ENCODE data around the gene HMGXB3. TPM values are rescaled to one million over a fixed set of nuclear protein-coding genes. Genes with fewer than 3 reads are reported as not detected.

The HMGXB3 gene
- polyA plus RNA-seq (ENCODE audit: low read depth in 6 of 6) = 10 to 100 TPM in 1 of 6 donors, 1 to 10 TPM in 5; 3.8 to 16.7 (median 9.0) TPM

GRCh38 chr5:150000256-150000989 lies at the start of gene HMGXB3, which contains the start of gene TIGD6:
Gene HMGXB3 (plus strand): TSS chr5:150000739. CDS start chr5:150004853, 4,114 bp downstream.
Gene TIGD6 (minus strand): TSS chr5:150000654. CDS start chr5:149996348, 4,306 bp downstream.
- DNase-seq (peak; percentile 90), ATAC-seq (ENCODE audit: low read depth in 2 of 2) (peak; percentile 83 to 84)
- no peaks in the 10 kb centered on the region for H3K9me3 Mint-ChIP-seq
- H3K4me1 Mint-ChIP-seq = peaks cover 27 to 32% (median 28%) of the 10 kb centered on the region in 3 donors
- H3K27me3 Mint-ChIP-seq = no peaks in the 10 kb centered on the region
- H3K36me3 Mint-ChIP-seq = peaks cover 5 to 19% of the 10 kb centered on the region in 2 donors
- H3K4me3 Mint-ChIP-seq = peak within 1 kb of the TSS; percentile 80 to 97 (median 93)
- H3K27ac Mint-ChIP-seq = peak within 1 kb of the TSS; percentile 72 to 98 (median 95)

- Mint-ChIP-seq H3K27me3 (peaks cover 14 to 35% (median 31%) of the 10 kb centered on the region in 3 donors), H3K36me3 (no peaks in the 10 kb centered on the region), H3K4me3 (no peak overlapping the region), H3K27ac (no peak overlapping the region), H3K9me3 (no peaks in the 10 kb centered on the region), H3K4me1 (no peaks in the 10 kb centered on the region)
- ATAC-seq (ENCODE audit: low read depth in 2 of 2) (no peak), DNase-seq (no peak)
Measured at GRCh38 chr5:149951138-149951749, 49.3 kb upstream of the HMGXB3 start.

GRCh38 chr5:149953436-149954121 lies 47.0 kb upstream of the HMGXB3 start:
- no peak for ATAC-seq (ENCODE audit: low read depth in 2 of 2)
- Mint-ChIP-seq H3K36me3 (no peaks in the 10 kb centered on the region), H3K4me1 (no peaks in the 10 kb centered on the region), H3K4me3 (no peak overlapping the region), H3K27me3 (peaks cover 9 to 20% (median 10%) of the 10 kb centered on the region in 3 donors), H3K9me3 (no peaks in the 10 kb centered on the region), H3K27ac (no peak overlapping the region)
- DNase-seq = no peak

GRCh38 chr5:149954798-149955197 lies 45.7 kb upstream of the HMGXB3 start:
- Mint-ChIP-seq H3K27ac (no peak overlapping the region), H3K4me1 (peaks cover 6 to 7% (median 7%) of the 10 kb centered on the region in 3 donors), H3K36me3 (no peaks in the 10 kb centered on the region), H3K4me3 (no peak overlapping the region), H3K27me3 (peaks cover 2 to 8% (median 8%) of the 10 kb centered on the region in 3 donors), H3K9me3 (no peaks in the 10 kb centered on the region)
- ATAC-seq (ENCODE audit: low read depth in 2 of 2) (no peak), DNase-seq (no peak)

GRCh38 chr5:149956685-149957084 lies 43.9 kb upstream of the HMGXB3 start:
- H3K4me1 Mint-ChIP-seq = peaks cover 18 to 21% (median 21%) of the 10 kb centered on the region in 3 donors
- no peak for DNase-seq
- no peaks in the 10 kb centered on the region for H3K9me3 Mint-ChIP-seq
- ATAC-seq (ENCODE audit: low read depth in 2 of 2) = no peak
- H3K4me3 Mint-ChIP-seq = no peak overlapping the region
- H3K36me3 Mint-ChIP-seq = no peaks in the 10 kb centered on the region
- peaks cover 0 to 3% (median 0%) of the 10 kb centered on the region in 3 donors for H3K27me3 Mint-ChIP-seq
- peak overlapping the region in 1 of 6 donors; percentile 63 for H3K27ac Mint-ChIP-seq

- no peak for DNase-seq
- no peaks in the 10 kb centered on the region for H3K27me3 Mint-ChIP-seq
- no peaks in the 10 kb centered on the region for H3K9me3 Mint-ChIP-seq
- no peak overlapping the region for H3K27ac Mint-ChIP-seq
- H3K36me3 Mint-ChIP-seq = no peaks in the 10 kb centered on the region
- peak overlapping the region in 1 of 8 donors; percentile 21 for H3K4me3 Mint-ChIP-seq
- no peak for ATAC-seq (ENCODE audit: low read depth in 2 of 2)
- peaks cover 24 to 32% (median 32%) of the 10 kb centered on the region in 3 donors for H3K4me1 Mint-ChIP-seq
Measured at GRCh38 chr5:149957855-149958254, 42.7 kb upstream of the HMGXB3 start.

- Mint-ChIP-seq H3K4me3 (peak overlapping the region; percentile 90 to 100 (median 97)), H3K36me3 (no peaks in the 10 kb centered on the region), H3K4me1 (peaks cover 25 to 32% (median 32%) of the 10 kb centered on the region in 3 donors), H3K27me3 (no peaks in the 10 kb centered on the region), H3K27ac (peak overlapping the region; percentile 78 to 99 (median 94)), H3K9me3 (no peaks in the 10 kb centered on the region)
- ATAC-seq (ENCODE audit: low read depth in 2 of 2) = peak; percentile 2 to 8
- DNase-seq = peak; percentile 29
Measured at GRCh38 chr5:149959406-149960236, 40.9 kb upstream of the HMGXB3 start.

GRCh38 chr5:149960272-149961185 lies 40.0 kb upstream of the HMGXB3 start, which contains the start of gene SLC26A2:
Gene SLC26A2 (plus strand): TSS chr5:149960758. CDS start chr5:149977653, 16,895 bp downstream.
- H3K36me3 Mint-ChIP-seq = no peaks in the 10 kb centered on the region
- peak; percentile 91 for DNase-seq
- H3K4me3 Mint-ChIP-seq = peak within 1 kb of the TSS; percentile 90 to 100 (median 97)
- peak within 1 kb of the TSS; percentile 92 to 99 (median 98) for H3K27ac Mint-ChIP-seq
- H3K4me1 Mint-ChIP-seq = peaks cover 25 to 32% (median 32%) of the 10 kb centered on the region in 3 donors
- H3K9me3 Mint-ChIP-seq = no peaks in the 10 kb centered on the region
- peak; percentile 98 to 99 for ATAC-seq (ENCODE audit: low read depth in 2 of 2)
- H3K27me3 Mint-ChIP-seq = no peaks in the 10 kb centered on the region

- no peaks in the 10 kb centered on the region for H3K9me3 Mint-ChIP-seq
- H3K27ac Mint-ChIP-seq = peak overlapping the region; percentile 37 to 92 (median 62)
Measured at GRCh38 chr5:149961186-149961685, 39.3 kb upstream of the HMGXB3 start.

GRCh38 chr5:149961957-149962409 lies 38.6 kb upstream of the HMGXB3 start:
- Mint-ChIP-seq H3K27me3 (no peaks in the 10 kb centered on the region), H3K27ac (peak overlapping the region in 1 of 6 donors; percentile 16), H3K4me3 (peak overlapping the region in 7 of 8 donors; percentile 26 to 98 (median 91)), H3K4me1 (peaks cover 25 to 34% (median 32%) of the 10 kb centered on the region in 3 donors), H3K36me3 (no peaks in the 10 kb centered on the region), H3K9me3 (no peaks in the 10 kb centered on the region)
- ATAC-seq (ENCODE audit: low read depth in 2 of 2) (no peak), DNase-seq (no peak)

More at GRCh38 chr5:149961186-149961685, 39.3 kb upstream of the HMGXB3 start:
- Mint-ChIP-seq H3K4me1 (peaks cover 25 to 32% (median 32%) of the 10 kb centered on the region in 3 donors), H3K36me3 (no peaks in the 10 kb centered on the region), H3K4me3 (peak overlapping the region; percentile 85 to 100 (median 95)), H3K27me3 (no peaks in the 10 kb centered on the region)
- no peak for DNase-seq
- ATAC-seq (ENCODE audit: low read depth in 2 of 2) = no peak

GRCh38 chr5:149962601-149963300 lies 37.8 kb upstream of the HMGXB3 start:
- DNase-seq (no peak), ATAC-seq (ENCODE audit: low read depth in 2 of 2) (no peak)
- no peaks in the 10 kb centered on the region for H3K9me3 Mint-ChIP-seq
- H3K4me3 Mint-ChIP-seq = peak overlapping the region in 3 of 8 donors; percentile 3 to 96 (median 4)
- no peaks in the 10 kb centered on the region for H3K36me3 Mint-ChIP-seq
- peaks cover 25 to 42% (median 32%) of the 10 kb centered on the region in 3 donors for H3K4me1 Mint-ChIP-seq
- peak overlapping the region in 2 of 6 donors; percentile 14 to 52 for H3K27ac Mint-ChIP-seq
- no peaks in the 10 kb centered on the region for H3K27me3 Mint-ChIP-seq
